ENCODE data around the gene B4GALT1. TPM values are rescaled to one million over a fixed set of nuclear protein-coding genes. Genes with fewer than 3 reads are reported as not detected.

The B4GALT1 gene
- total RNA-seq, 6 experiments from 2014 or later, result 87.2 to 116 (median 106) TPM

- Mint-ChIP-seq H3K27ac (peak overlapping the region; percentile 47; the same call in 1 of the 2 replicates), H3K4me3 (peak overlapping the region; percentile 45; the same call in 1 of the 2 replicates), H3K4me1 (ENCODE audit: low read depth) (peaks cover 51% of the 10 kb centered on the region), H3K9me3 (no peaks in the 10 kb centered on the region), H3K27me3 (ENCODE audit: insufficient read depth) (no peaks in the 10 kb centered on the region), H3K36me3 (ENCODE audit: low read depth) (peaks cover 23% of the 10 kb centered on the region; the same call in 1 of the 2 replicates)
- DNase-seq, result no peak
- TF ChIP-seq CTCF (IDR thresholded peaks at IDR 0.05), result no peak
Observed at GRCh38 chr9:33108472-33108871, 58.7 kb downstream of the B4GALT1 start.

- peak overlapping the region; percentile 87 for H3K27ac Mint-ChIP-seq
- H3K4me3 Mint-ChIP-seq, result peak overlapping the region; percentile 14; the same call in 1 of the 2 replicates
- no peak for DNase-seq
- TF ChIP-seq CTCF (IDR thresholded peaks at IDR 0.05), result no peak
- no peaks in the 10 kb centered on the region for H3K27me3 Mint-ChIP-seq (ENCODE audit: insufficient read depth)
- peaks cover 57% of the 10 kb centered on the region for H3K4me1 Mint-ChIP-seq (ENCODE audit: low read depth)
- peaks cover 22% of the 10 kb centered on the region; the same call in 1 of the 2 replicates for H3K36me3 Mint-ChIP-seq (ENCODE audit: low read depth)
- no peaks in the 10 kb centered on the region for H3K9me3 Mint-ChIP-seq
Observed at GRCh38 chr9:33107762-33108161, 59.4 kb downstream of the B4GALT1 start.

- no peaks in the 10 kb centered on the region for H3K9me3 Mint-ChIP-seq
- no peaks in the 10 kb centered on the region for H3K27me3 Mint-ChIP-seq (ENCODE audit: insufficient read depth)
- peak overlapping the region; percentile 14 for H3K4me3 Mint-ChIP-seq
- 0 out of 2 replicates have a peak, but pooled peaks have one; percentile 5 for TF ChIP-seq CTCF (IDR thresholded peaks at IDR 0.05)
- H3K4me1 Mint-ChIP-seq (ENCODE audit: low read depth), result peaks cover 62% of the 10 kb centered on the region
- H3K36me3 Mint-ChIP-seq (ENCODE audit: low read depth), result peaks cover 16% of the 10 kb centered on the region; the same call in 1 of the 2 replicates
- H3K27ac Mint-ChIP-seq, result peak overlapping the region; percentile 87
- peak; percentile 75 for DNase-seq
Observed at GRCh38 chr9:33106827-33107621, 60.1 kb downstream of the B4GALT1 start.

GRCh38 chr9:33106372-33106771 lies 60.8 kb downstream of the B4GALT1 start:
- Mint-ChIP-seq H3K36me3 (ENCODE audit: low read depth) (peaks cover 11% of the 10 kb centered on the region; the same call in 1 of the 2 replicates), H3K9me3 (no peaks in the 10 kb centered on the region), H3K4me3 (peak overlapping the region; percentile 32), H3K4me1 (ENCODE audit: low read depth) (peaks cover 69% of the 10 kb centered on the region), H3K27ac (peak overlapping the region; percentile 87), H3K27me3 (ENCODE audit: insufficient read depth) (no peaks in the 10 kb centered on the region)
- no peak for TF ChIP-seq CTCF (IDR thresholded peaks at IDR 0.05)
- DNase-seq, result no peak

- H3K27me3 Mint-ChIP-seq (ENCODE audit: insufficient read depth), result no peaks in the 10 kb centered on the region
- peaks cover 11% of the 10 kb centered on the region; the same call in 1 of the 2 replicates for H3K36me3 Mint-ChIP-seq (ENCODE audit: low read depth)
- no peak for DNase-seq
- H3K9me3 Mint-ChIP-seq, result no peaks in the 10 kb centered on the region; the same call in 1 of the 2 replicates
- H3K4me3 Mint-ChIP-seq, result no peak overlapping the region; the same call in 1 of the 2 replicates
- H3K4me1 Mint-ChIP-seq (ENCODE audit: low read depth), result peaks cover 73% of the 10 kb centered on the region
- TF ChIP-seq CTCF (IDR thresholded peaks at IDR 0.05), result no peak
- H3K27ac Mint-ChIP-seq, result peak overlapping the region; percentile 87
Observed at GRCh38 chr9:33105959-33106358, 61.2 kb downstream of the B4GALT1 start.
